ENCODE data around the gene SULT4A1.

Gene SULT4A1

GRCh38 chr22:43888740-43889139, 26.4 kb upstream of the SULT4A1 start:
- Histone ChIP-seq H3K4me3 (replicated peaks; ENCODE audit: insufficient read depth, low read length) (no peak overlapping the region), H3K27ac (replicated peaks) (no peak overlapping the region), H3K27me3 (ENCODE audit: insufficient read depth, poor library complexity, severe bottlenecking) (peaks cover 32% of the 10 kb centered on the region)
- TF ChIP-seq POLR2AphosphoS5 (IDR thresholded peaks at IDR 0.05; ENCODE audit: low read depth) (no peak), GABPA (IDR thresholded peaks at IDR 0.05; ENCODE audit: low read depth) (no peak), CTCF (IDR thresholded peaks at IDR 0.05; ENCODE audit: insufficient read depth, low read length) (no peak), REST (IDR thresholded peaks at IDR 0.05; ENCODE audit: insufficient replicate concordance, low read depth) (no peak), SPI1 (IDR thresholded peaks at IDR 0.05; ENCODE audit: borderline replicate concordance, low read depth) (no peak)
- DNase-seq (ENCODE audit: low read depth in 1 of 2, low spot score in 1 of 2) = no peak

GRCh38 chr22:43887391-43887790, 25.1 kb upstream of the SULT4A1 start:
- no peak for DNase-seq (ENCODE audit: low read depth in 1 of 2, low spot score in 1 of 2)
- Histone ChIP-seq H3K27me3 (ENCODE audit: insufficient read depth, poor library complexity, severe bottlenecking) (peaks cover 22% of the 10 kb centered on the region), H3K4me3 (replicated peaks; ENCODE audit: insufficient read depth, low read length) (no peak overlapping the region), H3K27ac (replicated peaks) (no peak overlapping the region)
- TF ChIP-seq GABPA (IDR thresholded peaks at IDR 0.05; ENCODE audit: low read depth) (no peak), REST (IDR thresholded peaks at IDR 0.05; ENCODE audit: insufficient replicate concordance, low read depth) (no peak)

GRCh38 chr22:43886231-43886630, 23.9 kb upstream of the SULT4A1 start:
- TF ChIP-seq SPI1 (IDR thresholded peaks at IDR 0.05; ENCODE audit: borderline replicate concordance, low read depth) = no peak
- TF ChIP-seq CTCF (IDR thresholded peaks at IDR 0.05; ENCODE audit: insufficient read depth, low read length) = no peak
- TF ChIP-seq GABPA (IDR thresholded peaks at IDR 0.05; ENCODE audit: low read depth) = no peak
- no peak for TF ChIP-seq REST (IDR thresholded peaks at IDR 0.05; ENCODE audit: insufficient replicate concordance, low read depth)
- TF ChIP-seq POLR2AphosphoS5 (IDR thresholded peaks at IDR 0.05; ENCODE audit: low read depth) = no peak
- Histone ChIP-seq H3K4me3 (replicated peaks; ENCODE audit: insufficient read depth, low read length) (no peak overlapping the region), H3K27me3 (ENCODE audit: insufficient read depth, poor library complexity, severe bottlenecking) (peaks cover 12% of the 10 kb centered on the region), H3K27ac (replicated peaks) (no peak overlapping the region)
- no peak for DNase-seq (ENCODE audit: low read depth in 1 of 2, low spot score in 1 of 2)

- Histone ChIP-seq H3K27me3 (ENCODE audit: insufficient read depth, poor library complexity, severe bottlenecking) (peaks cover 8% of the 10 kb centered on the region), H3K27ac (replicated peaks) (no peak overlapping the region), H3K4me3 (replicated peaks; ENCODE audit: insufficient read depth, low read length) (no peak overlapping the region)
- no peak for DNase-seq (ENCODE audit: low read depth in 1 of 2, low spot score in 1 of 2)
- no peak for TF ChIP-seq SPI1 (IDR thresholded peaks at IDR 0.05; ENCODE audit: borderline replicate concordance, low read depth)
- TF ChIP-seq GABPA (IDR thresholded peaks at IDR 0.05; ENCODE audit: low read depth) = no peak
- no peak for TF ChIP-seq REST (IDR thresholded peaks at IDR 0.05; ENCODE audit: insufficient replicate concordance, low read depth)
Measured at GRCh38 chr22:43885786-43886185, 23.5 kb upstream of the SULT4A1 start.
